NCI-H1417 (cell line): ENCODE results near the gene MTNR1B.

ENCODE experiments used
- DNase-seq, 3 experiments: peaks; one replicate each; lab custom pipeline; 2025; lab: John Stamatoyannopoulos, UW

MTNR1B gene

GRCh38 chr11:92978271-92979111 lies 9.0 kb downstream of the MTNR1B start:
- DNase-seq: peak; percentile 56 to 89 (median 80)

DNA sequence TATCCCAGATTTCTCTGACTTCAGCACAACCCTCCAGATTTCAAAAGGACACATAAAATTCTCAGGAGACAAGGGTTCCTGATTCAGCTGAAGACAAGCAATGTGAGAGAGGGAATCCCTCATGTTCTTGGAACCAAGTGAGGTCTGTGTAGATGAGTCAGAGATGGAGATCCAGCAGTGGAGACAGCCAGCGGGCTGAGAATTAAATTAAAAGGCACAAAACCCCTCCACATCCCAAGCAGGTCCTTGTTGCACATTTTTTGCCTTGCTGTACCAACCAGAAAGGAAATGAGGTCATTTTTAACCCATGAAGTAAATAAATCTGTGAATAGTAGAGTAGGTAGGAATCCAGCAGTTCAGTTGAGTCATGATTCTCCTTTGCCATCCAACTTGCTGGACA lies 9.7 kb downstream of the MTNR1B start:
- DNase-seq: no peak

GRCh38 chr11:92980312-92980711 lies 10.9 kb downstream of the MTNR1B start:
- no peak for DNase-seq

GRCh38 chr11:92981508-92982043 lies 12.1 kb downstream of the MTNR1B start:
- DNase-seq: no peak

GRCh38 chr11:92986585-92986984 lies 17.1 kb downstream of the MTNR1B start:
- DNase-seq: no peak

DNA sequence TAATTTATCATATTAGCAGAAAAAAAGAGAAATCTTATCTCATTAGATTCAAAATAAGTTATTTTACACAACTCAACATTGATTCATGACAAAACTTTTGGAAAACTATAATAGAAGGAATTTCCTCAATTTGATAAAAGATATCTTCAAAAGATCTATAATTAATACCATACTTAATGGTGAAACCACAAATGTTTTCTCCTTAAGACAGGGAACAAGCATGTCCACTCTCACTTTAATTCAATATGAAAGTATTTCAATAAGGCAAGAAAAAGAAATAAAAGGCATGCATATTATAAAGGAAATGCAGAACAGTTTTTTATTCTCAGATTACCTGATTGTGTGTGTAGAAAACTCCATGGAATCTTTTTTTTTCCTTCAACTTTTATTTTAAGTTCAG lies 23.6 kb downstream of the MTNR1B start:
- DNase-seq: no peak

DNA sequence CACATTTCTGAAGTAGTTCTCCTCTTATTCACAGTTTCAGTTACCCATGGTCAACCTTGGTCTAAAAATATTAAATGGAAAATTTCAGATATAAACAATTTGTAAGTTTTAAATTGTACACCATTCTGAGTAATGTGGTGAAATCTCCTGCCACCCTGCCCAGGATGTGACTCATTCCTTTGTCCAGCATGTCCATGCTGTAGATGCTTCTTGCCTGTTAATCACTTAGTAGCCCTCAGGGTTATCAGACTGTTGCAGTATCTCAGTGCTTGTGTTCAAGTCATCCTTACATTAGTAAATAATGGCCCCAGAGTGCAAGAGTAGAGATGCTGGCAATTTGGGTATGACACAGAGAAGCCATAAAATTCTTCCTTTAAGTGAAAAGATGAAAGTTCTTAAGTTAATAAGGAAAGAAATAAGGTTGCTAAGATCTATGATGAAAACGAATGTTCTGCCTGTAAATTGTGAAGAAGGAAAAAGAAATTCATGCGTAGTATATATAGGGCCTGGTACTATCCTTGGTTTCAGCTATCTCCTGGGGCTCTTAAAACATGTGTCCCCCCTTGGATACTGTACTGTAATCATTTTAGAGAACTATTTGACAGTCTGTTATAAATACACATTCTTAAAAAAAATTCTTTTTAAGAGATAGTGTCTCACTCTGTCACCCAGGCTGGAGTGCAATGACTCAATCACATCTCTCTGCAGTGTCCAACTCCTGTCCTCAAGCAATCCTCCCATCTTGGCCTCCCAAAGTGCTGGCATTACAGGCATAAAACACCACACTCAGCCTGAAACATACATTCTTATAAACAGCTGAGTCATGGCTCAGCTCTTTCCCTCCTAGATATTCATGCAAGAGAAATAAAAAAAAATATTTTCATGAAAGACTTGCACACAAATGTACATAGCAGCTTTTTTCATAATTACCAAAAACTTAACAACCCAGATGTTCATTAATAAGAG lies 31.3 kb downstream of the MTNR1B start:
- DNase-seq: peak in 1 of 3 experiments; percentile 10

DNA sequence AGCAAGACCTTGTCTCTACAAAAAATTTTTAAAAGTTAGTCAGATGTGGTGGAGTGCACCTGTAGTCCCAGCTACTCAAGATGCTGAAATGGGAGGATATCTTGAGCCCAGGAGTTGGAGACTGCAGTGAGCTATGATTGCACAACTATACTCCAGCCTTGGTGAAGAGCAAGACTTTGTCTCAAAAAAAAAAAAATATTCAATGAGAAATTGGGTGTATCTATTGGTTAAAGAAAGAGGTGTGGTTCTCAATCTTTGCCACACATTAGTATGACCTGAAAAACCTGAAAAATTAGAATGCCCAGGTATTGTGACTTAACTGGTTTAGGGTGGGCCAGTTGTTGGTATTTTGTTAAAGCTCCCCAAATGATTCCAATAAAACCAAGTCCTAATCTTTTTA lies 32.4 kb downstream of the MTNR1B start:
- DNase-seq: no peak

DNA sequence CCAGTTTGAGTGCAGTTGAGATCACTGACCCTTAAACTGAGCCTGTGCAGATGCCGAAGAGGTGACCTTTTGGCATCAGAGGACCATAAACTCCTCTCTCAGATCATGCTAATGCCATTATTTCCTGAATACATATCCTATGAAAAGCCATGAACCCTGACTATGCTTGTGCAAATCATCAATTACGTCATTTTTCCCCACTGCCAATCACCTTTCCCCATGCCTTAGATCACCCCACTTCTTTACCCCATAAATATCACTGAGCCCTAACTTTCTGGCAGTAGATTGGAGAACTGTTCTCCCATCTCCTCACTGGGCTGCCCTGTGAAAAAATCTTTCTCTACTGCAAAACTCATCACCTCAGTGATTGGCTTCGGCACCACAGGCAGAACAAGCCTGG lies 32.9 kb downstream of the MTNR1B start:
- DNase-seq: no peak

GRCh38 chr11:93005239-93005638 lies 35.8 kb downstream of the MTNR1B start:
- DNase-seq: no peak

DNA sequence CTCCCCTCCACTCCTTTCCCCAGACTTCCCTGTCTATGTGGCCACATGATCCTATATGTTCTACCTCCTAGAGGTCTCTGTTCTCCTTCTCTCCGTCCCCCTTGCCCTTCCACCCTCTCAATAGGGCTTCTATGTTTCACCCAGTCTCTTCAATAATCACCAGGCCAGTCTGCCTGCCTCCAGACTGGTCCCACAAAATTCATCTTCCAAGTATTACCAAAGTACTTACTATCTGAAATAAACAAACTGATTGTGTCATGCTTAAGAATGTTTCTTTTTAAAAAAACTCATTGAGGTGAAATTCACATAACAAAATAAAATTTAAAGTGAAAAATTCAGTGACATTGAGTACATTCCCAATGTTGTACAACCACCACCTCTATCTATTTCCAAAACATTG lies 44.2 kb downstream of the MTNR1B start:
- DNase-seq: no peak

- DNase-seq: no peak
Observed at GRCh38 chr11:93016595-93016994, 47.1 kb downstream of the MTNR1B start.

DNA sequence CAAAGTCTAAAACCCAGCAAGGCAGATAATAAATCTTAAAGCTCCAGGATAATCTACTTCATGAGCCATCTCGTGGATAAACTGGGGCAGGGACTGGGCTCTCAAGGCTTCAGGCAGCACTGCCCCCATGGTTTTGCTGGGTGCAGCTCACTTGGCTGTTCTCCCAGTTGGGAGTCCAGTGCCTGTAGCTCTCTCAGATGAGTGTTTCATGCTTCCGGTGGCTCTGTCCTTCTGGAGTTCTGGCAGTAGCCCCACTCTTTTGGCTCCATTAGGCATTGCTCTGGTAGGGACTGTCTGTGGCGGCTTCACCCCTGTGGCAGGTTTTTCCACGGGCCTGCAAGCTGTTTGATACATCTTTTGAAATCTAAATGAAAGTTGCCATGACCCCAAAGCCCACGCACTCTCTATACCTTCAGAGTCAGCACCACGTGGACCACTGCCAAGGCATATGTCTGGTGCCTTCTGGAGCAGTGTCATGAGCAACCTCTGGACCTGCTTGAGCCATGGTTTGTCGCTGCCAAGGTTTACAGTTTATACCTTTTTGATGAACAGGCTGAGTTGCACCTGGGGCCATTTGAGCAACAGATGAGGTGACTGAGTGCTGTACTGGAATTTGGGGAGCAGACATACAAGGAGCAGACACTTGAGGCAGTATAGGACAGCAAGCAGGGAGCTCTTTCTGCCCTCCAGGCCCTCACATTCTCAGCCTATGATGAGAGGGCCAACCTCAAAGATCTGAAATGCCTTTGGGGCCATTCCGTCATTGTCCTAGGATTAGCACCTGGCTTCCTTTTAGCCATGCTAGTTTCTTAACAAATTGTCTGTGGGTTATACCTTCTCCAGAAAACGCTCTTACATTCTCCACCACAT lies 48.6 kb downstream of the MTNR1B start:
- DNase-seq: no peak

DNA sequence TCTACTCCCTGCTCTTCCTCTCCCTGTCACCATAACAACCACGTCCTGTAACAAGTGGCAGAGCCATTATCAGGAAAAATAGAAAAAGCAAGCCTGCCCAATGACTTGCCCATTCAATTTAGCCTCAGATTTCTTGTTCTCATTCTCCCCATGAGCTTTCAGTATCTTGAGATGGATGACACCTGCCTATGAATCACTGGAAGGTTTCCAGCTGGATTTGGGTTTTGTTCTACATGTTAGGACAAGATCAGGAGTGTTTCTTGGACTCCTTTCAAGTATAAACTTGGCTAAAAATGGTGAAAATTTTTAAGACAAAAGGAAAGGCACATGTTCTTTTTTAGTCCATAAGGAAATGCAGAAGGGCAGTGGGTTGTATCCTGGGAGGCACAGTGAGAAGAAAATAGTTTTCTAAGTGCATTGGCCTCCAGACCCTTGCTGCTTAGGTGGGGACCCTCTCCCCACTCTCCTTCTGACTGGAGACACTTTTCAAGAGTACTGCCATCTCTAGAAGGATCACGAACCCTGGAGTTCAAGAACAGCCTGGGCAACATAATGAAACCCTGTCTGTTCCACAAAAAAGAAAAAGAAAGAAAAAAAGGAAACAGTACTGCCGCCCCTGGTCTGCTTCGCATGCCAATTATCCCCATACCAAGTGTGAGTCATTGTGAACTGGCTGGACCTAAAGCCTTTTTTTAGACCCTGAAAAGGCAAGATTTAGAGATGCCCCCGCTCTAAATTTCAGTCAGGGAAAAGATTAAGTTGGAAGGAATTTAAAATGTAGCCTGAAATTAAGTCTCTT lies 51.0 kb downstream of the MTNR1B start:
- peak in 2 of 3 experiments; percentile 18 to 68 for DNase-seq

DNA sequence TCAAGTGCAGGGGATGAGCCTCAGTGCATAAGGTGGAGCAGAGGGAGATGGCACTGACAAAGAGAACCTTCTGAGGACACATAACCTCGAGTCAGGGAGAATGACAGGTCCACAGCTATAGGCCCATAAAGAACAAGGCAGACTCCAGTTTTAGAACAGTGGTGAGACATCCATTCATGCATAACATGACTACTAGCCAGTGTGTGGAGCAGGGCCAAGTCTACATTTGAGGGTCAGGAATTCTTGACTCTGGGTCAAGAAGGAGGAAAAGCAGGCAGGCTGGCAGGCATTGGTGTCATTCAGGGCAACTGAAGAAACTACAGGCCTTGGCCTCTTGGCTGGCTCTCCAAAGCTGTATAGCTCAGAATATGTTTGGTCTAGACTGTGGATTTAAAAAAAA lies 54.9 kb downstream of the MTNR1B start:
- DNase-seq: no peak

GRCh38 chr11:93025558-93026255 lies 56.3 kb downstream of the MTNR1B start:
- DNase-seq: no peak

DNA sequence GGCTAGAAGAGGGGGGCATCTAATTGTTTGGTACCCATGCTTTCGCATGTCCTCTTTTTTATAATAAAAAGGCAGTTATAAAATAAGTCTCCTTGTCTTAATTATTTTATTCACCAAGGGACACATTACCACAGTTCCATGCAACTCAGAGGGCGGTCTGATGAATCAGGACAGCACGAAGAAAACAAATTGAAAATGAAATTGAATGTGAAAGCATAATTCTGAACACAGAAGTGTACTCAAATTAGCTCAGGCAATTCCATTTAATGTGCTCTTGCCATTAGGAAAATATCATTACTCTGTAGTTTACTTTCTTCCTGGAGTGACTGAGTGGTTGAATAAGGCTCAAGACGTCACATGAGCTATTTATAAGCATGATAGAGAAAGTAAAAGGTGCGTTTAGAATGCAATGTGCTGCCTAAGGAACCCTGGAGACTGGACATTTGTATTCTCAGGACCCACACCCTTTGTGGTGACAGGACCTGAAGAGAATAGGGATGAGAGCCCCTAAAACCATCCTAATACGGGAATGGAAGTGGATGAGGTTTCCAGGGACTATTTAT lies 59.6 kb downstream of the MTNR1B start:
- peak in 1 of 3 experiments; percentile 81 for DNase-seq

DNA sequence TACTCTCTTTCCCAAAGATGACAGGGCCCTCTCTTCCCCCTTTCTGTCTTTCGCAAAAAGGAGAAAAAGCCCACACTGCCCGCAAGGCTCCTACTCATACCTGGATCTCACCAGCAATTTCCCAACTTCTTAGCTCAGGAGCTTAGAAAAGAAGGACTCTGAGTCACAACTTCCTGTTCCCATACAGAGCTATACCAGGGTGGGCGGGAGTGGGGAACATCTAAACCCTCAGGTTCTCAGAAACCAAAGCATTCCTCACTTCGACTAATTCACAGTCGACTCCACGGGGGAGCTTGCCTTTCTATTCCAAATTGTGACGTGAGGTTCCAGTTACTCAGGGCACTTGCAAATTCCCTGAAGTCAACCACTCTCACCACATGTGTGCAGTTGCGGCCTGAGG lies 61.9 kb downstream of the MTNR1B start:
- DNase-seq: no peak
